Iris pigment epithelial cell (primary cell): ENCODE measurements around the gene RGPD4.
A peak's percentile ranks its signal among the peaks of the same experiment; 100 is the strongest.

ENCODE experiments used
- DNase-seq: peaks from one replicate; pipeline ENCODE4 v3.0.0-alpha.2; 2011; ENCODE audit warnings: low read depth

The RGPD4 gene

DNA sequence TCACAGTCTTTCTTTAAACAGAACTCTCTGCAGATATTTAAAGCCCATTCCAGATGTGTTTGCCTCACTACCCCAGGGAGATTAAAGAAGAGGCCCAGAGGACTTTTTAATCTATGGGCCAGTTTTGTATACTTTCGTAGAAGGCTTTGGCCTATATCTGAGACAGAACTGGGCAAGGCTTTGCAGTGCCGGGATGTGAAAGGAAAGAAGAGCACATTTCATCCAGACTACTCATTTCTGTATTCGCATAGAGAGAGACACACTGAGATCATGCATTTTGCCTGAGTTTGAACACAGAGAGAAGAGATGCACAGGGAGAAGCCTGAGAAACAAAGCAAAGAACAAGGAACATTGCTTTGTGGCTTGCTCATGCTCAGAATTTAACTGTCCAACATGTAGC, 104.7 kb downstream of the RGPD4 start:
- no peak for DNase-seq

- peak; percentile 64 for DNase-seq
These were observed 105.8 kb downstream of the RGPD4 start for GRCh38 chr2:107932488-107932887.

DNA sequence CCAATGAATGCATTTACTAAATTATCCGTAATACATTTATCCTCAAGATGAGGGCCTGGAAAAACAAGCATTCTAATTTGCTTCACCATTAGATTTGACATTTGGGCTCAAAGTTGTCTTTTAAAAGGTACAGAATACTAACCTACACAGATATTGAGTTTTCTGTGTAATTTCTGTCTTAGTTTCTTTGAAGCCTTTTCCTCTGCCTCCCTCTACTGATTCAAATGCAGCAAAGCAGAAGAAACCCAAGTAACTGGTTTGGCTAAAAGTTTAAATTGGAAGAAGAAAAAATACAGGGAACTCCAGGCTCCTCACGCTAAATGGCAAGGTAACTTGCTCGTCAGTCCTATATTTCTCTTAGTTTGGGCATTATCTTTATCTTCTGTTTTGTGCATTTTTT, 106.3 kb downstream of the RGPD4 start:
- DNase-seq = peak; percentile 38

- DNase-seq = no peak
These were observed 110.0 kb downstream of the RGPD4 start for GRCh38 chr2:107936433-107937359.
